GM12891 (cell line): Measurements from ENCODE around the gene IQCK.

Source experiments
- PAX5 ChIP-seq: IDR thresholded peaks from 2 replicates; pipeline ENCODE4 v1.6.1; 2011; ENCODE audit warnings: low read length, moderate library complexity, mild to moderate bottlenecking; ENCODE audit not compliant: insufficient read depth, severe bottlenecking
- POLR2A ChIP-seq: IDR thresholded peaks from 2 replicates; pipeline ENCODE4 v1.6.1; 2011; ENCODE audit warnings: low read depth, low read length, control low read depth
- POLR2AphosphoS5 ChIP-seq: IDR thresholded peaks from 2 replicates; pipeline ENCODE4 v1.6.1; 2011; ENCODE audit warnings: low read depth, low read length, control low read depth
- POU2F2 ChIP-seq: IDR thresholded peaks from 2 replicates; pipeline ENCODE4 v1.6.1; 2011; ENCODE audit warnings: low read depth, mild to moderate bottlenecking, control low read depth, low read length, moderate library complexity
- TAF1 ChIP-seq: IDR thresholded peaks from 2 replicates; pipeline ENCODE4 v1.6.1; 2011; ENCODE audit warnings: low read depth, low read length, control low read depth

DNA sequence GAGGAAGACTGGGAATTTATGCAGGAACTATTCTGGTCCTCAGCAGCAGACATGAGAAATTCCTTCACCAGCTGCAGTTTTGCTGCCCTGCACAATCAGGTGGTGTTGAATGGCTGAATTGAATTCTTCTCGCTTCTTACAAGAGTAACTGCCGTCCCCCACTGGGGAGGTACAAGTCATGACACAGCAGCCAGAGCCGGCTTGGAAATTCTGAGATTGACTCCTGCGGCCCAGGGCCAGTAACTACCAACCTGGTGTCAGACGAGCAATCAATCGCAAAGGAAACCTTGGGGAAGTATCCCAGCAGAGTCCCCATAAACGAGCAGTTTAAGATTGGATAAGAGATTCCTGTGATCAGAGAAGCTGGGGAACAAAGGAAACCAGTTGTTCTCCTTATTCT is 30.8 kb upstream of the IQCK start:
- TF ChIP-seq POLR2A (no peak), POLR2AphosphoS5 (no peak), PAX5 (no peak), POU2F2 (no peak), TAF1 (no peak)
